HG03039 (cell line): ENCODE data around the gene FAM53A.
"Not testable (repeated sequence)": the region's sequence is repeated elsewhere in the genome, so short reads cannot be mapped to it uniquely, and the experiment has no call there.

Source experiments
- ATAC-seq: cut with Tn5 transposase; IDR thresholded peaks from one replicate; pipeline ENCODE4 v1.9.1; 2021; ENCODE audit warnings: mild to moderate bottlenecking, moderate library complexity; ENCODE audit not compliant: unreplicated experiment

Gene FAM53A

DNA sequence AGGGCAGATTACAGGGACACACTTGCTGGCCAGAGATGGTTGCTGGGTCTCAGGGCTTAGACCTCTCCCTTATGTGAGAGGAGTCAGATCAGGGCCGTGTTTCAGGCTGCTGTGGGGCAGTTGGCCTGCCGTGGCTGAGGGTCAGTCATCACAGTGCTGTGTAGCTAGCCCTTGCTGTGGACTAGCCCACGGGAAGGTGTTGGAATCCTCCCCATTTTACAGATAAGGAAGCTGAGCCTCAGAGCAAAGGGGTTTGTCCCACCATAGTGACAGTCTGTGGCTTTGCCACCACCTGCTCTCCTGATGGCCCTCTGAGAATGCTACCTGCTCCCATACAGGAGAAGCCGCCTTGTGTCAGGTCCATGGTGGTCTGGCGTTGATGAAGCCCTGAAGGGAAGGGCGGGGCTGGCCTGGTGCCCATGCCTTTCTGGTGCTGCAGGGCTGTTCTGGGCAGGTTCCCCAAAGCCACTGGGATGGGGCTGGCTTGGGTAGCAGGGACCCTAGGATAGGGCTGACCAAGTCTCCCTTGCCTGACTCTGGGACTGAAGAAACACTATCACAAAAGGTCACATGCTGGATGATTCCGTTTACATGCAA, 2.4 kb upstream of the FAM53A start:
- ATAC-seq = no peak

DNA sequence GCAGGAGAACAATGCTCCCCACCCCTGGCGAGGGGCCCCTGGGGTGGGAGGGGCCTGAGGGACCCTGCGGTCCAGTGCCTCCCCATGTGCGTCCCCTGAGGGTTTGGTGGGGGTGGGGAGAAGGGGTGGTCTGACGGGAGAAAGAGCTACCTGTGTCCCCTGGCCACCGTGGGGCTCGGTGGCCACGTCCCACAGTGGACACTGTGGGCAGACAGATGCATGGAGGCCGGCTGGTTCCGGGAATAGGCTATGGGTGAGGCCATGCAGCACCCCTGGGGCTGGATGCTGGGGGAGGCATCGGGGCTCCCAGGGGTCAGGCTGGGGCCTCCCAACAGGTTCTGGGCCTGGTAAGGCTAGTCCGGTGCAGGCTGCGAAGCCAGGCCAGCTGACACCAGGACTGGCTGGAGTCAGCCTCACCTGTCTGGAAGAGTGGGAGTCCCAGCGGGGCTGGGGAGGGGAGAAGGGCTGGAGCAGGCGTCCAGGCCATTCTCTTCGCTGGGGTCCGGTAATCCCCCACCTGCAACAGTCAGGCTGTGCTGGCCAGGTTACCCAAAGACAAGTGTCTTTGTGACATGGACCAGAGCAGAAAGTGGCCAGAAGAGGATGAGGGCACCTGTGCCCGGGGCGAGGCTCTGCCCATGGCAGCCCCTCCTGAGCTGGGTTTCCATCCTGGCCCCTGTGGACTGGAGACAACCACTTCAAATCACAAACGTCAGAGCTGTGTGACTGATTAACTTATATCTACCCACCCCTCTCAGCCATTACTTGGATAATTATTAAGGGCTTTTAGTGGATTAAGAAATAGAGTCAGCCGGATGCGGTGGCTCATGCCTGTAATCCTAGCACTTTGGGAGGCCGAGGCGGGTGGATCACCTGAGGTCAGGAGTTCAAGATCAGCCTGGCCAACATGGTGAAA, 1.4 kb upstream of the FAM53A start:
- ATAC-seq = no peak

- ATAC-seq = peak; percentile 2
Measured at GRCh38 chr4:1684506-1685234, 557 bp upstream of the FAM53A start.

GRCh38 chr4:1683261-1683735, 815 bp downstream of the FAM53A start:
- ATAC-seq = no peak

- no peak for ATAC-seq
Measured at GRCh38 chr4:1682860-1683259, 1.3 kb downstream of the FAM53A start.

DNA sequence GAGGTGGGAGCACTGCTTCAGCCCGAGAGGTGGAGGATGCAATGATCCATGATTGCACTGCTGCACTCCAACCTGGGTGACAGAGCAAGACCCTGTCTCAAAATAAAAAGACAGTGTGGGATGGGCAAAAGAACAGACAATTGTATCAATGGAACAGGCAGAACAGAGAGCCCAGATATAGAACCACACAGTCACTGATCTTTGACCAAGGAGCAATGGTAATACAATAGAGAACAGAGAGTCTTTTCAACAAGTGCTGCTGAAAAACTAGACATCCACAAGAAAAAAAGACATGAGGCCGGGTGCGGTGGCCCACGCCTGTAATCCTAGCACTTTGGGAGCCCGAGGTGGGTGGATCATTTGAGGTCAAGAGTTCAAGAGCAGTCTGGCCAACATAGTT, 5.9 kb downstream of the FAM53A start:
- ATAC-seq = no peak

GRCh38 chr4:1676605-1677525, 7.2 kb downstream of the FAM53A start:
- ATAC-seq = no peak

- no peak for ATAC-seq
Measured at GRCh38 chr4:1675802-1676137, 8.3 kb downstream of the FAM53A start.

DNA sequence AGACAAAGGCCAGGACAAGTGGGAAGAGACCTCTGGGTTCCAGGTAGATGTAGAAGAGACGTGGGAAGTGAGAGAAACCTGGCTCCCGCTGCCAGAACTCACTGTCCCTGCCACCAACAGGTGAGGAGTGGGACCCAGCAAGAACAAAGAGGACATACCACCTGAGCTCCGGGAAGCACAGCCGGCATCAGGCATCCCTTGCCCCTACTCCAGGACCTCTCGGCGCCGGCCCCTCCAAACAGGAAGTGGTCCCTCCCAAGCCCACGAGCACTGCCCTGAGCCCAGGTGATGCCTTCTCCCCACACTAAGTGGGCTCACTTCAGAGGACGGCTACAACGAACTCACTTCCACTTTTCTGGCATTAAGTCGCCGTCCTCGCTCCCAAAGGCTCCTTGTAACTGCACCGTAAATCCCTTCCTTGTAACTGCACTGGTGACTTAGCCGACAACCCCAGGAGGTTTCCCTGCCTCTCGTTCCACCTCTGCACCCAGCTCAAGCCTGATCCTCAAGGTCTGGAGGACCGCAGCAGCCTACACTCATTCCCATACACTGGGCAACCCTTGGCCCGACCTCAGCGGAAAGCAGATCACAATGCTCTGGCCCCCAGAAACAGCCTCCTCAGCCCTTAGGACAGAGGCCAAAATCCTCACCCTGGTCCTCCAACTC, 8.8 kb downstream of the FAM53A start:
- ATAC-seq = no peak

DNA sequence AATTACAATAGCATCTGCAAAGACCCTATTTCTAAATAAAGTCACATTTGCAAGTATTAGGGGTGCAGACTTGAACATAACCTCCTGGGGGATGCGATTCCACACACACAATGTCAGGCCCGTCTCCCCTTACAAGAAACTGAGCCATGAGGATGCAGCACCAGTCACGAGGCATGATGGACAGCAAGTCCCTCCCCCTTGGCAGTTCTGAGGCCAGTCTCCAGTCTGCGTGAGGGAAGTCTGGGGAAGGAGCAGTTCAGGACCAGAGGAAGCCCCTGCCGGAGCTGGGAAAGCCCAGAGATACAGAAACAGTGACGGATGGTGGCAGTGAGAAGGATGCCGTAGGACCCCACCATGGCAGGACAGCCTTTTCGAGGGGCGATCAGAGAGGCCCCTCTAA, 9.4 kb downstream of the FAM53A start:
- ATAC-seq = no peak

- ATAC-seq = no peak
Measured at GRCh38 chr4:1673671-1674070, 10.4 kb downstream of the FAM53A start.

DNA sequence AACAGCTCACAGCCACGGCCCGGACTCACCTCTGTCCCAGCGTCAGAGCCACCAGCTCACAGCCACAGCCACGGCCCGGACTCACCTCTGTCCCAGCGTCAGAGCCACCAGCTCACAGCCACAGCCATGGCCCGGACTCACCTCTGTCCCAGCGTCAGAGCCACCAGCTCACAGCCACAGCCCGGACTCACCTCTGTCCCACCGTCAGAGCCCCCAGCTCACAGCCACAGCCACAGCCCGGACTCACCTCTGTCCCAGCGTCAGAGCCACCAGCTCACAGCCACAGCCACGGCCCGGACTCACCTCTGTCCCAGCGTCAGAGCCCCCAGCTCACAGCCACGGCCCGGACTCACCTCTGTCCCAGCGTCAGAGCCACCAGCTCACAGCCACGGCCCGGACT, 13.1 kb downstream of the FAM53A start:
- not testable (repeated sequence) for ATAC-seq

GRCh38 chr4:1670279-1670678, 13.8 kb downstream of the FAM53A start:
- ATAC-seq = no peak

GRCh38 chr4:1669850-1670249, 14.3 kb downstream of the FAM53A start:
- no peak for ATAC-seq

- ATAC-seq = no peak
Measured at GRCh38 chr4:1669270-1669669, 14.8 kb downstream of the FAM53A start.

- no peak for ATAC-seq
Measured at GRCh38 chr4:1668488-1668840, 15.6 kb downstream of the FAM53A start.

DNA sequence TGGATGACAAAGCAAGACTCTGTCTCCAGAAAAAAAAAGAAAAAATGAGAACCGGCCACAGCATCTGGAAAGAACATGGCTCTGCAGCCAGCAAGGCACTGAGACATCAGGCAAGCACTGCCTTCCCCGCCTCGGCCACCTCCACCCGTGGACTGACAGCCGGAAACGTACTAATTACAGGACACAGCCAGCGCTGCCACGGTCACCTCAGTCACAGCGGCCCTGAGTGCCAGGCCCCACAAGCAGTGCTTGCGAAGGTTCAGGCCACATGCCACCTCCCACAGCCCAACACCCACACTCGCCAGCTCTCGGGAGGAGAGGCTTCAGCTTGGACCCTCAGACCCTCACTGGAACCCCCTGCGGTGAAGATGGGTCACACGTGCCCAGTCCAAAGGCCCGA, 16.8 kb downstream of the FAM53A start:
- no peak for ATAC-seq

GRCh38 chr4:1666391-1666790, 17.7 kb downstream of the FAM53A start:
- no peak for ATAC-seq

DNA sequence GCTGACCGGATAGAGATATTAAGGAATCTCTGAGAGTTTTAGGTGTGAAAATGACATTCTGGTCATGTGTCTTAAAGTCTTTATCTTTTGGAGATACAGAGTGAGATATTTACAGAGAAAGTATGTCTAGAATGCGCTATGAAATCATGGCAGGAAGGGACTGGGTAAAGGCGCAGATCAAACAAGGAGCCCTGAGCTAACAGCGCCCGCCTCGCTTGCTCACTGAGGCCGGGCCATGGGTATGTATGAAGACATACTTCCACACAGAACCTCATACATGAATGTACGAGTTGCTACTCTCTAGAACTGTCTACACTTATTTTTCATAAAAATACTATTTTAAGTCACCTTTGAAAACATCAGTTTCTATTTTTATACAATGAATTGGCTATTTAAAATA, 20.0 kb downstream of the FAM53A start:
- ATAC-seq = no peak

DNA sequence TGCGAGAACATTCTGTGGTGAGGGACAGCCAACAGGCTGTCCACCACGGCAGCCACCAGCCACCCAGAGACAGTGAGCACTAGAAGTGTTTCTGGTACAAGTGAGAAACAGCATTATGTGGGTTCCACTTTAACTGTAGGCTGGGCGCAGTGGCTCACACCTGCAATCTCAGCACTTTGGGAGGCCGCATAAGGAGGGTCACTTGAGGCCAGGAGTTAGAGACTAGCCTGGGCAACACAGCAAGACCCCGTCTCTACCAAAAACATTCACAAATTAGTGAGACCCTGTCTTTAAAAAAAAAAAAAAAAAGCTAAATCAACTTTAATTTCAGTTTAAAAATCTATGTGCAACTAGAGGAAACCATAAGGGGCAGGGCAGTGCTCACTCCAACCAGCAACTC, 20.6 kb downstream of the FAM53A start:
- no peak for ATAC-seq
